Measurements from ENCODE around the gene HS6ST2. TPM values are rescaled to one million over a fixed set of nuclear protein-coding genes. Genes with fewer than 3 reads are reported as not detected.

HS6ST2 gene
- total RNA-seq, 1 experiment from 2014 or later = 0.26 TPM

DNA sequence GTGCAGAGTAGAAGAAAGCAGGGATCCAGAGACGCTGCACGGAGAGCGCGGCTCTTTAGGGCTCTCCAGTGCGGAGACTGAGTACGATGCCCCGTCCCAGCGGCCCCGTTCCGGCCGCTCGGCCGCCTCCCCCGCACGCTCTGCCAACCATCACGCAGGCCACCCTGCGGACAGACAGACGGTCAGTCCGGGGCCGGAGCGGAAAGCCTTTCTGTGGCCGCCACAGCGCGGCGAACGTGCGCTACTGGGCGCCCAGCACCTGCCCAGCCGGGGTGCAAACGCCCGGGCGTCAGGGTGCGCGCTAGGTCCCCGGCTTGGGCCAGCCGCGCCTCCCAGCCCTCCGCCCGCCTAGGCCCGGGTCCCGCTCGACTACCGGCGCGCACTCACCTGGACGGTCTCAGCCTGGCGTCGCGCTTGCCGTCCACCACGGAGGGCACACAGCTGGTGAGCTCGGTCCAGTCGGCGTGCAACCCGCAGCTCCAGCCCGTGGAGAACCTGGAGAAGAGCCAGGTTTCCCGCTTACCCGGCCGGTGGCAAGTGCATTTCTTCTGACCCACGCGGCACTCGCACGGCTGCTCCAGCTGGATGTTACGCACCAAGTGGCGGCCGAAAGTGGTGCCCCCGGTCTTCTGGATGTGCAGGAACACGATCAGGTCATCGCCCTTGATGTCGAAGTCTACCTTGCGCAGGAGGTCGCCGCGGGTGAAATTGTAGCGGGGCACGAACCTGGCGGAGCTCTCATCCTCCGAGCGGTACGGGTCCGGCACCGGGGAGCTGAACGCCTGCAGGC is 1.8 kb downstream of the HS6ST2 start:
- no peaks in the 10 kb centered on the region for H3K36me3 ChIP-seq (ENCODE audit: control insufficient read depth, insufficient read depth, low read length)
- POLR2A ChIA-PET = no interaction called here
- CTCF ChIA-PET = no interaction called here
- H3K4me3 ChIP-seq (ENCODE audit: low read depth in 2 of 2, low read length in 2 of 2) = peak overlapping the region; percentile 13 to 46
- no peak overlapping the region for H3K27ac ChIP-seq (ENCODE audit: low read length)
- no peak for TF ChIP-seq TCF7L2 (IDR thresholded peaks at IDR 0.05; ENCODE audit: low read depth, low read length)
- TF ChIP-seq, protein P1, sequence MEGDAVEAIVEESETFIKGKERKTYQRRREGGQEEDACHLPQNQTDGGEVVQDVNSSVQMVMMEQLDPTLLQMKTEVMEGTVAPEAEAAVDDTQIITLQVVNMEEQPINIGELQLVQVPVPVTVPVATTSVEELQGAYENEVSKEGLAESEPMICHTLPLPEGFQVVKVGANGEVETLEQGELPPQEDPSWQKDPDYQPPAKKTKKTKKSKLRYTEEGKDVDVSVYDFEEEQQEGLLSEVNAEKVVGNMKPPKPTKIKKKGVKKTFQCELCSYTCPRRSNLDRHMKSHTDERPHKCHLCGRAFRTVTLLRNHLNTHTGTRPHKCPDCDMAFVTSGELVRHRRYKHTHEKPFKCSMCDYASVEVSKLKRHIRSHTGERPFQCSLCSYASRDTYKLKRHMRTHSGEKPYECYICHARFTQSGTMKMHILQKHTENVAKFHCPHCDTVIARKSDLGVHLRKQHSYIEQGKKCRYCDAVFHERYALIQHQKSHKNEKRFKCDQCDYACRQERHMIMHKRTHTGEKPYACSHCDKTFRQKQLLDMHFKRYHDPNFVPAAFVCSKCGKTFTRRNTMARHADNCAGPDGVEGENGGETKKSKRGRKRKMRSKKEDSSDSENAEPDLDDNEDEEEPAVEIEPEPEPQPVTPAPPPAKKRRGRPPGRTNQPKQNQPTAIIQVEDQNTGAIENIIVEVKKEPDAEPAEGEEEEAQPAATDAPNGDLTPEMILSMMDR (IDR thresholded peaks at IDR 0.05) = no peak
- TF ChIP-seq, protein P2, sequence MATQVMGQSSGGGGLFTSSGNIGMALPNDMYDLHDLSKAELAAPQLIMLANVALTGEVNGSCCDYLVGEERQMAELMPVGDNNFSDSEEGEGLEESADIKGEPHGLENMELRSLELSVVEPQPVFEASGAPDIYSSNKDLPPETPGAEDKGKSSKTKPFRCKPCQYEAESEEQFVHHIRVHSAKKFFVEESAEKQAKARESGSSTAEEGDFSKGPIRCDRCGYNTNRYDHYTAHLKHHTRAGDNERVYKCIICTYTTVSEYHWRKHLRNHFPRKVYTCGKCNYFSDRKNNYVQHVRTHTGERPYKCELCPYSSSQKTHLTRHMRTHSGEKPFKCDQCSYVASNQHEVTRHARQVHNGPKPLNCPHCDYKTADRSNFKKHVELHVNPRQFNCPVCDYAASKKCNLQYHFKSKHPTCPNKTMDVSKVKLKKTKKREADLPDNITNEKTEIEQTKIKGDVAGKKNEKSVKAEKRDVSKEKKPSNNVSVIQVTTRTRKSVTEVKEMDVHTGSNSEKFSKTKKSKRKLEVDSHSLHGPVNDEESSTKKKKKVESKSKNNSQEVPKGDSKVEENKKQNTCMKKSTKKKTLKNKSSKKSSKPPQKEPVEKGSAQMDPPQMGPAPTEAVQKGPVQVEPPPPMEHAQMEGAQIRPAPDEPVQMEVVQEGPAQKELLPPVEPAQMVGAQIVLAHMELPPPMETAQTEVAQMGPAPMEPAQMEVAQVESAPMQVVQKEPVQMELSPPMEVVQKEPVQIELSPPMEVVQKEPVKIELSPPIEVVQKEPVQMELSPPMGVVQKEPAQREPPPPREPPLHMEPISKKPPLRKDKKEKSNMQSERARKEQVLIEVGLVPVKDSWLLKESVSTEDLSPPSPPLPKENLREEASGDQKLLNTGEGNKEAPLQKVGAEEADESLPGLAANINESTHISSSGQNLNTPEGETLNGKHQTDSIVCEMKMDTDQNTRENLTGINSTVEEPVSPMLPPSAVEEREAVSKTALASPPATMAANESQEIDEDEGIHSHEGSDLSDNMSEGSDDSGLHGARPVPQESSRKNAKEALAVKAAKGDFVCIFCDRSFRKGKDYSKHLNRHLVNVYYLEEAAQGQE (IDR thresholded peaks at IDR 0.05; ENCODE audit: insufficient read depth in 1 of 2, low read depth in 2 of 2, low read length in 1 of 2) = no peak
- no peak for TF ChIP-seq SIN3A (IDR thresholded peaks at IDR 0.05; ENCODE audit: borderline replicate concordance, insufficient read depth, low read depth, low read length)
- no peak for TF ChIP-seq POLR2AphosphoS5 (IDR thresholded peaks at IDR 0.05; ENCODE audit: low read depth, low read length)
- no TSS peak for BruUV-seq (replicated peaks)
- no peak for DNase-seq (ENCODE audit: low read depth, low spot score)
- in situ Hi-C loops (cut with HindIII; ENCODE audit: low pct_unique_long_range_greater_than_20kb, low sequenced_read_pairs) = no loop called here
- ATAC-seq = peak; percentile 75
- H3K9me3 ChIP-seq (ENCODE audit: control insufficient read depth, insufficient read depth, low read depth, low read length) = no peaks in the 10 kb centered on the region
- peaks cover 17% of the 10 kb centered on the region for H3K27me3 ChIP-seq (ENCODE audit: control insufficient read depth, insufficient read depth, low read length)
- intact Hi-C loops (cut with micrococcal nuclease; ENCODE audit: unreplicated experiment) = no loop called here
- peaks cover 6% of the 10 kb centered on the region for H3K4me1 ChIP-seq (ENCODE audit: control insufficient read depth, insufficient read depth, low read length)

DNA sequence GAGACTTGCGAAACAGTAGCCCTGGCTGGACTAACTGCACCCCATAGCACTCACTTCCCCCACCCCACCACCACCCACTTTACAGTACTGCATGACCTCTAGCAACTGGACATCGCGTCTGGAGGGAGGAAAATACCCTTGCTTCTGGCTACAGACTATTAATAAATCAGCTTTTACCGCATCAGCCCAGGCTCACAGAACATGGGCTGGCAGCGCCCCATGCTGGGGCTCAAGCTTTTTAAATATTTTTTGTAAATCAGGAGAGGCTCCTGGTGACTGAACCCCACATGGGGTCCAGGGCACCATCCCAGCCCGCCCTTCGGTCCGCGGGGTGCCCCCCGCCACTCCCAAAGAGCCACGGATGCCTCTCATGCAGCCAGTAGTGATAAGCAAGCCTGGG is 2.7 kb downstream of the HS6ST2 start:
- H3K4me1 ChIP-seq (ENCODE audit: control insufficient read depth, insufficient read depth, low read length) = peaks cover 6% of the 10 kb centered on the region
- H3K27me3 ChIP-seq (ENCODE audit: control insufficient read depth, insufficient read depth, low read length) = peaks cover 17% of the 10 kb centered on the region
- no peak for TF ChIP-seq TCF7L2 (IDR thresholded peaks at IDR 0.05; ENCODE audit: low read depth, low read length)
- TF ChIP-seq SIN3A (IDR thresholded peaks at IDR 0.05; ENCODE audit: borderline replicate concordance, insufficient read depth, low read depth, low read length) = no peak
- TF ChIP-seq, protein P1 (IDR thresholded peaks at IDR 0.05) = no peak
- no peak for TF ChIP-seq POLR2AphosphoS5 (IDR thresholded peaks at IDR 0.05; ENCODE audit: low read depth, low read length)
- TF ChIP-seq, protein P2 (IDR thresholded peaks at IDR 0.05; ENCODE audit: insufficient read depth in 1 of 2, low read depth in 2 of 2, low read length in 1 of 2) = no peak
- no TSS peak for BruUV-seq (replicated peaks)
- no peak for DNase-seq (ENCODE audit: low read depth, low spot score)
- H3K9me3 ChIP-seq (ENCODE audit: control insufficient read depth, insufficient read depth, low read depth, low read length) = no peaks in the 10 kb centered on the region
- in situ Hi-C loops (cut with HindIII; ENCODE audit: low pct_unique_long_range_greater_than_20kb, low sequenced_read_pairs) = no loop called here
- ATAC-seq = no peak
- no peaks in the 10 kb centered on the region for H3K36me3 ChIP-seq (ENCODE audit: control insufficient read depth, insufficient read depth, low read length)
- H3K27ac ChIP-seq (ENCODE audit: low read length) = no peak overlapping the region
- POLR2A ChIA-PET = no interaction called here
- CTCF ChIA-PET = interaction anchor here (0.6 kb wide), 1 partner anchor 215 kb away, joined by 3 read pairs; no protein-coding TSS in a partner anchor
- no peak overlapping the region; a peak in 1 of 4 replicates for H3K4me3 ChIP-seq (ENCODE audit: low read depth in 2 of 2, low read length in 2 of 2)
- intact Hi-C loops (cut with micrococcal nuclease; ENCODE audit: unreplicated experiment) = no loop called here
